Hippocampal formation (tissue), 2 donors: Measurements from ENCODE around the gene TXNRD2.
A peak's percentile ranks its signal among the peaks of the same experiment; 100 is the strongest.

Experiments
- DNase-seq, 2 donors: peaks; one replicate each; lab custom pipeline; 2025; lab: John Stamatoyannopoulos, UW

TXNRD2 gene

DNA sequence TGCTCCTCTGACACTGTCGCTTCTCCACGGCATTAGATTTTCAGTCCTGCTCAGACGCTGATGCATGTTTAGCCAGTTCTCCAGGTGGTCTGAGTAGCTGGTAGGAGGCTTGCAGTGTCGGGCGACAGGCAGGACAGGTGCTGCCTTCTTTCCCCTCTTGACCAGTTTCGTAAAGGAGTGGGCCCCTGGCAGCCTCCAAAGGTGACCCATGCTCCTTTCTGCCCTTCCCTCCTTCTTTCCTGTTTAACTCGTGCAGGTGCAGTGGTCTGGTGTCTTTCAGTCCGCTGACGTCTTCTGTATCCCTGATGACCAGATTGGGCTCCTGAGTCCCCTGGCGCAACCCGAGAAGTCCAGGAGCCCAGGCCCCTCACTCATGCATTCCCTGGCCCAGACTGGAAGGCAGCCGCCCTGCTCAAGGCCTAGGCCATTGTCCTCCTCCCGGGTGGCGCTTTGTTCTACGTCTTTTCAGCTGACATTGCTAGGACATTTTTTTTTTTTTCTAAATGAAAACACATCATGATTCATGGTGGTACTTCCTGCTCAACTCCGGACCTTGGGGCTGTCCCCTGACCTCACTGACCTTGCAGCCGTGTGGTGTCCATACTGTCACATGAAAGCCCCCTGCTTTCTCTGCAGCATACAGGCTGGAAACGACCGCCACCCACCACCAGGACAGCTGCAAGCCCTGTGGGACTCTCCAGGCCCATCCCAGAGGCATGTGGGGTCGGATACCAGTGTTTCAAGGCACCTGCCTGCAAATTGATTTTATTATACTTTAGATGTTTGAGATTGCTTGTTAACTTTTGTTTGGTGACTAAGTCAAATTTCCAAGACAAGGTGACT, 25.5 kb upstream of the TXNRD2 start:
- DNase-seq: no peak

DNA sequence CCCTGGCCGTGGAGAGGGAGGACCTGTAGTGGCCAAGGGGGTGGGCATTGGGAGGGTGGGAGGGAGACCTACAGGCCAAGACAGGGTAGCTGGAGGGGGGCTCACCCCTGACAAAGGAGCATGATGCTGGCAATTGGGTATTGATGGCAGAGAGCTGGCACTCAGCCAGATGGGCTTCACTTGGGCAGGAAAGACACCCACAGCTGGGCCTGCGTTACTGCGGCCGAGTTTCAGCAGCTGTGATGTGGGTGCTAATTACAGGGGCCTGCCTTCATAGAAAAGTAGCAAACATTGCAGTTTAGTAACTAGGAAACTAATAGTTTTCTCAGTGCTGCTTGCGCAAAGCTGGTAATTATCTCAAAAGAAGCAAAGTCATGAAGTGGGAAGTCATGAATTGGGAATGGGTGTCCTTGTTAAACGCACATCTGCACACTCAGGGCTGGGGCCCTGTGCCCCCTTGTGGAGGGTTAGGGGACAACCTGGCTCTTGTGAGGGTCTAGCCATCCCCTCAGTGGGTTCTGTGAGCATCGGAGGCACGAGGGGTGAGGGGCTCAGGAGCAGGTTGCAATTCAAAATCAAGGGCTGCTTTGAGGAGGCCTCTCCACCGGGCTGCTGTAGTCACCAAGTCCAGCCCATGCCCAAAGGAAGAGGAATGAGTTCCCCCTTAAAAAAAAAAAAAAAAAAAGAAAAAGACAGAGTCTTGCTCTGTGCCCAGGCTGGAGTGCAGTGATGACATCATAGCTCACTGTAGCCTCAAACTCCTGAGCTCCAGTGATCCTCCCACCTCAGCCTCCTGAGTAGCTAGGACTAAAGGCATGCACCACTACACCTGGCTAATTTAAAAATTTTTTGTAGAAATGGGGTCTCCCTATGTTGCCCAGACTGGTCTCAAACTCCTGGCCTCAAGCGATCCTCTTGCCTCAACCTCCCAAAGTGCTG, 24.4 kb upstream of the TXNRD2 start:
- no peak for DNase-seq

DNA sequence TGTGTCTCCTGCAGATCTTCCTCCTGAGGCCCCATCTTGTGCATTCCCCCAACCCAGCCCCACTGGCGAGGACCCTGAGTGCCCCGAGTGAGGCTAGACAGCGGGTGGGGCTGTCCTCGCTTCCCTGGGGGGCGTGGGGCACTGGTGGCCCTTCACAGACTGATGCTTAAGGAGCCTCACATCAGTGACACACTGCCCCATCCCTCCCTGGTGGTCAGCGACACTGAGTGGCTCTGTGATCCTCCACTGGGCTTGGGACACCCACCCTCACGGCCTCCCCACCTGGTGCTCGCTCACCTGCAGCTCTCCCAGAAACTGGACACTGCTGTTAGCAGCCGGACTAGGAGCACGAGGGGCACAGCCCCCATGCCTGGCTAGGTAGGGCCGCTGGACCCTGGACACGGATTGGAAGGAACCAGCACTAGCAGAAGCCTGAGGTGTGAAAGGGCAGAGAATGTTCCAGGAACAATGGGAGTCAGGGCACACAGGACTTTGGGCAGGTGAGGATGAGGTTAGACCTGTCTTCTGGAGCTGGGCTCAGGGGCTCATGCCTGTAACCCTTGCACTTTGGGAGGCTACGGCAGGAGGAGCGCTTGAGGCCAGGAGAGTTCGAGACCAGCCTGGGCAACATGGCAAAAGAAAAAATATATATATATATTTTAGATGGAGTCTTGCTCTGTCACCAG, 23.2 kb upstream of the TXNRD2 start:
- DNase-seq: no peak

DNA sequence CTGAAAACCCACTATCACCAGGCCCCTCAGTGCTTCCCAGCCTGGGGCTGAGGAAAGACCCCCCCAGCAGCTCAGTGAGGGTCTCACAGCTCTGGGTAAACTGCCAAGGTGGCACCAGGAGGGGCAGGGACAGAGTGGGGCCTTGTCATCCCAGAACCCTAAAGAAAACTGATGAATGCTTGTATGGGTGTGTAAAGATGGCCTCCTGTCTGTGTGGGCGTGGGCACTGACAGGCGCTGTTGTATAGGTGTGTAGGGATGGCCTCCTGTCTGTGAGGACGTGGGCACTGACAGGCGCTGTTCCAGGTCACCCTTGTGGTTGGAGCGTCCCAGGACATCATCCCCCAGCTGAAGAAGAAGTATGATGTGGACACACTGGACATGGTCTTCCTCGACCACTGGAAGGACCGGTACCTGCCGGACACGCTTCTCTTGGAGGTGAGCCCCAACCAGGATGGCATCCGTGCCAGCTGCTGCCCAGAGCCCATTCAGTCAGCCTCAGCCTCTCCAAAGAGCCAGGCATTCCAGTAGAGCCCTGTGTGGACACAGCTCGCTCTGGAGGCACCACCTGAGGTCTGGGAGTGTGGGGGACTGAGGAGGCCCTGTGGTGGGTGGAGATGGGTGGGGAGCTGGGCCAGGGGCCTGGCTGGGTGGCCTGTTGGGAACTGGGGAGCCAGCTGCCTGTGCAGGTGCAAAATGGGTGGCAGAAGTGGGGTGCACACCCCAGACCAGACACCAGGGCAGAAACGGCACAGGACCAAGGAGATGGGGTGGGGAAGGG, 22.4 kb upstream of the TXNRD2 start:
- DNase-seq: no peak

DNA sequence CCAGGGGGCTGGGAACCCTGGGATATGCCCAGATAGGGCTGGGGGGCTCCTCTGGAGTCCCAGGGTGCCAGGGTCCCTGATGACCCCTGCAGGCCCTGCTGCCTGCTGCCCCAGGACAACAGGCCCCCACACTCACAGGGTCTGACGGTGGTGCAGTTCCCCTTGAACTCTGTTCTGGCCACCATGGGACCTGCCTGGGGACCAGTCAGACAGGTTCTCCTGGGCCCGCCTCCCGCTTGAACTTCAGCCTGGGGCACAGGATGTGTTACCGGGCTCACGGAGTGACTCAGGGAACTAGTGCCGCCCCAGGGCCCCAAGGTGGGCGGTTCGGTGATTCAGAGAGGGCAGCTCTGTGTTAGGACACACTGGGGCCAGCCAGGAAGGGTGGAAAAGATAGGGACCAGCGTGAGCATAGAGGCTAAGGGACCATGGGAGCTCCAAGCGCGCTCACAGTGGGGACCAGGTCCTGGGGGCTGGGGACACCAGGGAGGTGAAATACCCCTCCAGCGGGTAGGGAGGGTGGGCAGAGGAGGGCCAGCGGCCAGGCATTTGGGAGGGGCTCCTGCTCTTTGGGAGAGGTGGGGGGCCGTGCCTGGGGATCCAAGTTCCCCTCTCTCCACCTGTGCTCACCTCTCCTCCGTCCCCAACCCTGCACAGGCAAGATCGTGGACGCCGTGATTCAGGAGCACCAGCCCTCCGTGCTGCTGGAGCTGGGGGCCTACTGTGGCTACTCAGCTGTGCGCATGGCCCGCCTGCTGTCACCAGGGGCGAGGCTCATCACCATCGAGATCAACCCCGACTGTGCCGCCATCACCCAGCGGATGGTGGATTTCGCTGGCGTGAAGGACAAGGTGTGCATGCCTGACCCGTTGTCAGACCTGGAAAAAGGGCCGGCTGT, 21.5 kb upstream of the TXNRD2 start:
- DNase-seq: no peak

DNA sequence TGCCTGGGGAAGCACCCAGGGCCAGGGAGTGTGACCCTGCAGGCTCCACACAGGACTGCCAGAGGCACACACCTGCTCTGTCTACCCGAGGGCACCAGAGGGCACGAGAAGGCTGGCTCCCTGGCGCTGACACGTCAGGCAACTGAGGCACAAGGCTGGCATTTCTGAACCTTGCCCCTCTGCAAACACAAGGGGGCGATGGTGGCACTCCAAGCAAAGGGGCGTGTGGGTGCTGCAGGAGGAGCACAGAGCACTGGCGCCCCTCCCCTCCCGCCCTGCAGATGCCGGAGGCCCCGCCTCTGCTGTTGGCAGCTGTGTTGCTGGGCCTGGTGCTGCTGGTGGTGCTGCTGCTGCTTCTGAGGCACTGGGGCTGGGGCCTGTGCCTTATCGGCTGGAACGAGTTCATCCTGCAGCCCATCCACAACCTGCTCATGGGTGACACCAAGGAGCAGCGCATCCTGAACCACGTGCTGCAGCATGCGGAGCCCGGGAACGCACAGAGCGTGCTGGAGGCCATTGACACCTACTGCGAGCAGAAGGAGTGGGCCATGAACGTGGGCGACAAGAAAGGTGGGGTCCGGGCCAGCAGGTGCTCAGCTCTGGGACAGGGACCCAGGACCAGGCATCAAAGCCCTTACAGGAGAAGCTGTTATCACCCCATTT, 20.8 kb upstream of the TXNRD2 start:
- peak; percentile 64 to 76 for DNase-seq

DNA sequence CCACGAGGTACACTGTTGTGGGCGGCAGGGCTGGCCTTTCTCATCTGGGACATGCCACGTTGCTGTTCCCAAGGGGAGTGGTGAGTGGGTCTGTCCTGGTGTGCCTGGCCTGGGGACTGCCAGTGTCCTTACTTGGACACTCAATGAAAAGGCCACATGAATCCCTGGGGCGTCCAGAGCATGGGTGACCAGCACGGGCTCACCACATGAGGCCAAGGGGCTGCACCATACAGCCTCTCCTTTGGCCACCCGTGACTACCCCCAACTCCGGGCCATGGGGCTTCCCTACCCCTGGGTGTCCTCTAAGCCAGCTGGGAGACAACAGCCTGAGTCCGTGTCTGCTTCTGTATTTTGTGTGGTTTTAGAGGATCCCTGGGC, 20.2 kb upstream of the TXNRD2 start:
- no peak for DNase-seq

DNA sequence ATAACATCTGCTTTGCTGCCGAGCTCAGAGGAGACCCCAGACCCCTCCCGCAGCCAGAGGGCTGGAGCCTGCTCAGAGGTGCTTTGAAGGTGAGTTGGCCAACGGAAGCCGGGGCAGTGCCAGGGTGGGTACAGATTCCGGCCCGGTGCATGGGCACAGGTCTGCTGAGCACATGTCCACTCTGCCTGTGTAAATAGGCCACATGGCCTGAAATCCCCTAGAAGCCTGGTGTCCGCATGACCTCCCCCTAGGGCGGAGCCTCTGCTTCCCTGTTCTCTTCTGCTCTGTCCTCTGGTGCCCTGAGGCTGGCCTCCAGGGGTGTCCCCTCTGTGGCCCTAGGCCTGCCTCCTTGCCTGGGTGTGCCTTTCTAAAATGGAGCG, 19.6 kb upstream of the TXNRD2 start:
- no peak for DNase-seq

DNA sequence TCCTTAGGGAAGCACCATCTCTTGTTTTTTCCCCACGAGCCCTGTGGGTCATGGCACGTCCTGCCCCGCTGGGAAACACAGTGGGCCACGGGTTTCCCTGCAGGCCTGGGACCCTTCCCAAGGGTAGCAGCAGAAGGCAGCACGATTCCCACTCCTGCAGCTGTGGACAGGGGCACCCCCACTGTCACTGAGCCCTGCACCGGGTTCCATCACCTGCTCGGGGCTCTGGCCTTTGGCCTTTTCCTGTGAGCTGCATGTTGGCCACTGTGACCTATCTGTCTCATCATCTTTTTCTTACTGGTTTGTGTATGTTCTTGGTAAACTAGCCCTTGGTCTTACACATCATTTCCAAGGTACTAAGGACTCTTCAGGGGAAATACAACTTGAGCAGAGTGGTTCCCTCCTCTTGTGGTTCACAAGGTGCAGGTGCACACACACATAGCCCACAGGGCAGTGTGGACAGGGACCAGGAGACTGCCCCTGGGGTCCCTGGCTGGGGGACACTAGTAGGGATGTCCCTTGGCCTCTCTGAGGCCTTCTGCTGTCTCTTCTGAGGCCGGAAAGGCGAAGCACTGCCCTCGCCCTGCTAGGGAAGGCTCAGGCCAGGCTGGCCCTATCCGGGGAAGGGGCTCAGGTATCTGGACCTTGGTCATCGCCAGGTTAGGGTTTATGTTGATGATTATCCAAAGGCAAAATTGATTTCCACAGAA, 19.0 kb upstream of the TXNRD2 start:
- DNase-seq: no peak

DNA sequence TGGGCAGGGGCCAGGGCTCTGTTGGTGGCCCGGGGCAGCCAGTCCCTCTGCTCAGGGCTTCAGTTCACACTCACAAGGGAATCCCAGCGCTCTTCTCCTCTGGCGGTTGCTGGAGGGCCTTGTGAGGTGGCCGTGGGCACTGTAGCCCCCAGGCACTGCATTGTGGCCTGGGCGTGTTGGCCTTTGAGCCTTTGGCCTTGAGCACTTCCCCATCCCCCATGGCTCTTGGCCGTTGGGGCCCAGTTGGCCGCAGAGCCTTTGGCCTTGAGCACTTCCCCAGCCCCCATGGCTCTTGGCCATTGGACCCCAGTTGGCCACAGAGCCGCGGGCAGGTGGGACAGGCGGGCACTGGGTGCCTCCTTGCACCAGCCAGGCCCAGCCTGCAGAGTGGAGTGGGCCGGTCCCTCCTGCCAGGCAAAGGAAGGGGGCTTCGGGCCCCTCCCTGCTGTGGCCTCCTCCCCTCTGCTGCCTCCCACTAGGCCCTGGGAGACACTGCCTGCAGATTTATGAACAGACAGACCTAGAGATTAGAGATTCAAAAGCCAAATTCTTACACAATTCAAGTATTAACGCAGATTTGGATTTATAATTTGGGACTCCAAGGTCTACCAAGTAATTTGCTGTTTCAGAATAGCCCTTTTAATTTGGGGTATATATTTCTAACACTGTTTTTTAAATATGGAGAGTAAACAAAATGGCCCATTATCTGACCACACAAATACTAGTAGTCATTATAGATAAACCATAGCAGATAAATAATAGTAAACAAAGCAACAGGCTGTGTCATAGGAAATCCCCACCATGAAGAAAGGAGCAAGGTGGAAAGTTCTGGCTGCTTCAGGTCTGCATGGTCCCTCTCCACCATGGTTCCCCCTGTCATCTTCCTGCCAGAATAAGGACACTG, 18.2 kb upstream of the TXNRD2 start:
- DNase-seq: no peak

DNA sequence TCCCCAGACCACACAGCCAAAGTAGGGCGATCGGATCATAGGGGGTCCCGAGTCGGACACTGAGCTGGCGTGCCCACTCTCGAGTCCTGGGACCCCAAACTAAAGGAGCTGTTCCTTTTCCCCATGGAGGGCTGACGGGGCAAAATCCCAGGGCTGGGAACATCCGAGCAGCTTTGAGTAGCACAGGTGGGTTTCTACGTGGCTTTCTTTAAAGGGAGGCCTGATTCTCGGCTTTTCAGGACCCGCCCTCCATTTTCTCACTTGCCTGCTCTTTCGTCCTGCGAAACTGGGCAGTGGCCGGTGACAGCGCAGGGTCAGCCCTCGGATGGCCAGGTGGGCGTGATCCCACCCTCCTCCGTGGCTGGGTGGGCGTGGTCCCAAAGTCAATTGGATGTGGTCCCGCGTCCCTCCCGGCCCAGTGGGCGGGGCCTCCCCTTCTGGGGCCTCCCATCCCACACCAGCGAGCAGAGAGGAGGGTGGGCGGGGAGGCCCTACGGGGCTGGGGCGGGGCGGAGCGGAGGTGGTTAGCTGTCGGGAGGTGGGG, 17.5 kb upstream of the TXNRD2 start:
- no peak for DNase-seq

DNA sequence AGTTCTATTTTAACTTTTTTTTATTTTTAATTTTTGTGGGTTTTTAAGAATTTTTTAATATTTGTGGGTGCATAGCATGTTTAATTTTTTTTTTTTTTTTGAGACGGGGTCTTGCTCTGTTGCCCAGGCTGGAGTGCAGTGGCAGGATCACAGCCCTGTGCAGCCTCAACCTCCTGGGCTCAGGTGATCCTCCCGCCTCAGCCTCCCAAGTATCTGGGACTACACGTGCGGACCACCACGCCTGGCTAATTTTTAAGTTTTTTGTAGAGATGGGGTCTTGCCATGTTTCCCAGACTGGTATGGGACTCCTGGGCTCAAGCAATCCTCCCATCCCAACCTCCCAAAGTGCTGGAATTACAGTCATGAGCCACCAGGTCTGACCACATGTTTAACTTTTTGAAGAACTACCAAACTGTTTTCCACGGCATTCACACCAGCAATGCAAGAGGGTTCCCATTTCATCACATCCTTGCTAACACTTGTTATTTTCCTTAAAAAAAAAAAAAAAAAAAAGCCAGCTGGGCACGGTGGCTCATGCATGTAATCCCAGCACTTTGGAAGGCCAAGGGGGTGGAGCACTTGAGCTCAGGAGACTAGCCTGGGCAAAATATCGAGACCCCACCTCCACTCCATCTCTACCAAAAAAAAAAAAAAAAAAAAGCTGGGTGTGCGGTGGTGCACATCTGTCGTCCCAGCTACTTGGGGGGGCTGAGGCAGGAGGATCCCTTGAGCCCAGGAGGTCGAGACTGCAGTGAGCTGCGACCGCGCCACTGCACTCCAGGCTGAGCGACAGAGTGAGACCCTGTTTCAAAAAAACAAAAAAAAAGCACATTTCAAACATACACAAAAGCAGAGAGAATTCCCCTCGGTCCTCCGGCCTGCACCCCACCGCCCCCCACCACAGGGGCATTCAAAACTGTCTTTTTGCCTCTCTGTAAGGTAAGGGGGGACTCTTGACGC, 16.7 kb upstream of the TXNRD2 start:
- DNase-seq: no peak

DNA sequence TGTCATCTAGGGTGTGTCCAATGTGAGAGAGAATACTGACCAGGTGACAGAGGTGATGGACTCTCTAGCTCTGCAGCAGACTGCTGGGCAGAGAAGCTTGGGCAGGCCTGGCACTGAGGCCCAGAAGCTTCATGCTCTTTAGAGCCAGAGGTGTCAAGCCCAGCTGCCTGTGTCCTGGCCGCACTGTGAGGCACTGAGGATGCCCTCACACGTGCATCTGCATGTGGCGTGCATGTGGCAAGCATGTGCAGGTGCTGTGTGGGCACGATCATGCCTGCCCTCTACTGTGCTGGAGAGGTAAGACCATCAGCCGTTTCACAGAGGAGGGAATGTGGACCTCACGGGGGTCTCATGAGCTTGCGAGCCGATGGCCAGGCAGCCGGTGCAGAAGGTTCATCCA, 15.8 kb upstream of the TXNRD2 start:
- DNase-seq: no peak

DNA sequence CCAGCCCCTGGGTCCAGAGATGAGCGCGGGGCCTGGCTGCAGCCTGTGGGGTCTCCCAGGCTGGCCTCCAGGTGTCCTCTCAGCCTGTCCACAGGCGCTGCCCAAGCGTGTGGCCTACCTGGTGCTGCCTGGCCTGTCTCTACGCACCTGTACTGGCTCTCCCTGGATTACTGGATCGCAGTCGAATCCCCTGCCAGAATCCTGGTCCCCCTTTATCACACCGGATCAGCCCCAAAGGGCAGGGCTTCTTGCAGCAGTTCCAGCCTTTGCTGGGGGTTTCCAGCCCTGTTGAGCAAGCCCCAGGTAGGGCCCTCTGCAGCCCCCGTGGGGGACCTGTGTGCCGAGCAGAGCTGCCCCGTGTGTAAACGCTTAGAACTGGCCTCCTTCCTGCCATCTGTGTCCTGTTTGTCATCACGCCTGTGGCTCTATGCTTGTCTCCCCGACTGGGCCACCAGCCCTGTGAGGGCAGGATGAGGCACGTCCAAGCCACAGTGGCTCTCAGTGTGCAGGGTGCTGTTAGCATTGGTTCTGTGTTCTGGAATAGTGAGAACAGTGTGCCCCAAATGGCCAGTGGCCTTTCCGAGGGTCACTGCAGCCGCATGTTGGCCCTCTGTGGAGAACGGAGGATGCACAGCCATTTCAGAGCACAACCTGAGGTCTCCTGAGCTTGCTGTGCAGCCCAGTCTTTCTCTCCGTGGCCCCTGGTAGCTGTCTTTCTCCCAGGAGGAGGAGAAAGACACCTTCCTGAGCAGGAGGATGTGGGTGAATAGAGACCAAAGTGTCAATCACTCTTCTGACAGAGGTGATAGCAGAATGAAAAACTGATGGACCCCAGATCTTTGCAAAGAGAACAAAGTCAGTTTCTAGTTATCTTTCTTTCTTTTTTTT, 13.9 kb upstream of the TXNRD2 start:
- no peak for DNase-seq

DNA sequence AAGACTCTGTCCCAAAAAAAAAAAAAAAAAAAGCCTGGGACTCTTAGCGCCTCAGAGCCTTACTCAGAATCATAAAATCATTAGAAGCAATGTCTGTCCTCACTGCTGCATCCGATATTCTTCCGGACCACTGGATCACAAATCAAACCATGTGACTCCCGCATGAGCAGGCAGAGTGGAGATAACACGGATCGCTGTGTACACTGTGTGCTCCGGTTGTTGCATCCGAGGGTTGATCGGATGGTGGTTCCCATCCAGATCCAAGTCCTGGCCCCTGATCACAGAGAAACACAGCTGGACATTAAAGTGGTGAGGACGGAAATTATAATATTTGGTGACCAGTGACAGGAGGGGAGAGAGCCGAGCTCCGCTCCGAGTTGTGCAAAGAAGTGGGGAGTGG, 9.7 kb upstream of the TXNRD2 start:
- no peak for DNase-seq
